Activated CD4-positive, CD25-positive, alpha-beta regulatory T cell (primary cell): ENCODE measurements around the gene ADGRG2.

Experiments used
- DNase-seq, 4 experiments: peaks; one replicate each; lab custom pipeline; 2025; lab: John Stamatoyannopoulos, UW

The ADGRG2 gene, protein sequence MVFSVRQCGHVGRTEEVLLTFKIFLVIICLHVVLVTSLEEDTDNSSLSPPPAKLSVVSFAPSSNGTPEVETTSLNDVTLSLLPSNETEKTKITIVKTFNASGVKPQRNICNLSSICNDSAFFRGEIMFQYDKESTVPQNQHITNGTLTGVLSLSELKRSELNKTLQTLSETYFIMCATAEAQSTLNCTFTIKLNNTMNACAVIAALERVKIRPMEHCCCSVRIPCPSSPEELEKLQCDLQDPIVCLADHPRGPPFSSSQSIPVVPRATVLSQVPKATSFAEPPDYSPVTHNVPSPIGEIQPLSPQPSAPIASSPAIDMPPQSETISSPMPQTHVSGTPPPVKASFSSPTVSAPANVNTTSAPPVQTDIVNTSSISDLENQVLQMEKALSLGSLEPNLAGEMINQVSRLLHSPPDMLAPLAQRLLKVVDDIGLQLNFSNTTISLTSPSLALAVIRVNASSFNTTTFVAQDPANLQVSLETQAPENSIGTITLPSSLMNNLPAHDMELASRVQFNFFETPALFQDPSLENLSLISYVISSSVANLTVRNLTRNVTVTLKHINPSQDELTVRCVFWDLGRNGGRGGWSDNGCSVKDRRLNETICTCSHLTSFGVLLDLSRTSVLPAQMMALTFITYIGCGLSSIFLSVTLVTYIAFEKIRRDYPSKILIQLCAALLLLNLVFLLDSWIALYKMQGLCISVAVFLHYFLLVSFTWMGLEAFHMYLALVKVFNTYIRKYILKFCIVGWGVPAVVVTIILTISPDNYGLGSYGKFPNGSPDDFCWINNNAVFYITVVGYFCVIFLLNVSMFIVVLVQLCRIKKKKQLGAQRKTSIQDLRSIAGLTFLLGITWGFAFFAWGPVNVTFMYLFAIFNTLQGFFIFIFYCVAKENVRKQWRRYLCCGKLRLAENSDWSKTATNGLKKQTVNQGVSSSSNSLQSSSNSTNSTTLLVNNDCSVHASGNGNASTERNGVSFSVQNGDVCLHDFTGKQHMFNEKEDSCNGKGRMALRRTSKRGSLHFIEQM

DNA sequence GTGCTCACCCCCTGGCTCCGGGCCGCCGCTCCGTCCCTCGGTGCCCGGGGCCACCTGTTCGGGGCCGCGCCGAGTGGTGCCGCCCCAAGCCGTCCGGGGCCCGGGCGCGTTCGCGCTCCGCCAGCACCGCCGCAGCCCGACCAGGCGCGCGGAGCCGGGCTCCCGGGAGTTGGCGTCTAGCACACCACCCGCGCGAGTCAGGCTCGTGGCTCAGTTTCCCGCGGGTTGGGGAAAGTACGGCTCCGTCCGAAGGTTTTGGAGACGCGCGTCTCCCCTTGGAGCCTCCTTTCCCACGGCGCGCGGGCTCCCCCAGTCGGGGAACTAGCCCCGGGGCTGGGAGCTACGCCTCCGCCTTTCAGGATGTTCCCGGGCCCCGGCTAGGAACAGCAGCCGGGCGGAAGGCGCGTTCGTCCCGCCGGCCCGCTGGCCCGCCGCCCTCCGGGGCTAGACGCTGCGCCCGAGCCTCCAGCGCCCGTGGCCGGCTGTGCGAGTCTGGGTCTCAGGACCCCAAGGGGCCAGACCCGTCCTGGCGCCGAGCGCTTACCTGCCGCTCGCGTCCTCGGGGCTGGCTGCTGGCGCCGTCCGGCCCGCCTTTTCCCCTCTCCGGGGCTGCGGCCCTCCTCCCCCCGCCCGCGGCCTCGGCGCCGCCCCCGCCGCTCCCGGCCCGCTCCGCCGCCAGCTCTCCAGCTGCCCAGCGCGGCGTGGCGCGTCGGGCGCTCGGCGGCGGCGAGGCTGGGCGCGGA, at the start of gene ADGRG2:
Gene ADGRG2, minus strand, starts transcription at position 571 of the 743 bp plus-strand sequence. CDS start 53,634 bp downstream, outside the sequence.
- DNase-seq = no peak

DNA sequence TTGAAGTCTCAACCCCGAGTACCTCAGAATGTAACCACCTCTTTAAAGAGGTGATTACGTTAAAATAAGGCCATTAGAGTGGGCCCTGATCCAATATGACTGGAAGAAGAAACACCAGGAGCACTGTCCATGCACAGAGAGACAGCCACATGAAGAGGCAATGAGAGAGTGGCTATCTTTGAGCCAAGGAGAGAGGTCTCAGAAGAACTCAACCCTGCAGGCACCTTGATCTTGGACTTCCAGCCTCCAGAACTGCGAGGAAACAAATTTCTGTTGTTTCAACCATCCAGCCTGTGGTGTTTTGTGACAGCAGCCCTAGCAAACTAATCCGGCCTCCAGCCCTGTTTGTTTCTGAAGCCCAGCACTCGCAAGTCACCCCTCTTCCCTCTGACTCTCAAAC, 46.3 kb upstream of the ADGRG2 start:
- no peak for DNase-seq

DNA sequence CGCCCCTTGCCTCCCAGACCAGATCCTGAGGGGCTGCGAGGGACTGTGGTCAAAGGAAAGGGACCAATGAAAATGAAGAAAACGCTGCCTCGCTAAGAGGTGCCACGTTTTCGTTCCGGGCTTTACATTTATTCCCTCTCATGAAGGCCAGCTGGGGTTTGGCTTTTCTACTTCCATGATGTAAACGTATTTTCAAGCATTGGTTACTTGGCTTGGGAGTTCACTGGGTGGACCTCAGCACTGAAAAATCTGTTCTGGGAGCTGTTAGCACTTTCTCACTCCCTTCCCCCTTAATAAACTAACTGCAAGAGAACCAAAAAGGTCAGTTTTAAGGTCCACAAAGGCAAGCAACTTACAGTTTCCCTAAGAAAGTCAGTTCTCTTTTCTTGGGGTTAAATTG, 40.6 kb upstream of the ADGRG2 start:
- no peak for DNase-seq

DNA sequence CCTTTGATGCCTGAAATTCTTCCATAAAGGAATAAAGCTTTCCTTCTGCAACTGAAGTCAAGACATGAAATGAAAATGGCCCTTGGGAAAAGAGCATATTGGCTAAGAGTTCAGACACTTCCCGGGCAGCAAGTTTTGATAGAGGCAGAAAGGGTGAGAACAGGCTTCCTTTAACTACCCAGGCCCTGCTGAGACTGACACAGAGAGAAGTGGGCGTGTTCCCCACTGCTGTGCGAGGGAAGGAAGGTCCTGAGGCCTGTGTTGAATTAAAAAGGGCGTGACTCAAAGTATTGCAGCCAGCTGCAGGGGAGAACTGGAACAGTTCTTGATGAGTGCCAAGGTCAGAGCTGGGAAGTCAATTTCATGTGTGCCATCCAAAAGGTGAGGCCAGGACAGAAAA, 33.9 kb upstream of the ADGRG2 start:
- DNase-seq = no peak

DNA sequence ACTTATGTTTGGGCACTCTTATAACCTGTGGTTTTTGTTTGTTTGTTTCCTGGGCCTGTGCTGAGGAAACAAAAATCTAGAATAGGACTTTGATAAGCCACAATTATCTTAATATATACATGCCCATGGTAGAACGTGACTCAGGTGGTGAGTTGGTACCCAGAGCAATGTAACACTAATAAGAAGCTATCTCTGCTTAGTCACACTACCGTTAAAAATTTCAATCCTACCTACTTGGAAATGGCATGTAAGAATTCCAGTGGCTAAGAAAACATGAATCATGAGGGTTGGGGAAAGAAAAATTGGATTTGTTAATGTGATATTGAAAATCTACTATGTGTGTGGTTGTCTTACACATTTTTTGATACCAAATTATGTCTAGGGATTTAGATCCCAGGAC, 30.5 kb upstream of the ADGRG2 start:
- DNase-seq = no peak

DNA sequence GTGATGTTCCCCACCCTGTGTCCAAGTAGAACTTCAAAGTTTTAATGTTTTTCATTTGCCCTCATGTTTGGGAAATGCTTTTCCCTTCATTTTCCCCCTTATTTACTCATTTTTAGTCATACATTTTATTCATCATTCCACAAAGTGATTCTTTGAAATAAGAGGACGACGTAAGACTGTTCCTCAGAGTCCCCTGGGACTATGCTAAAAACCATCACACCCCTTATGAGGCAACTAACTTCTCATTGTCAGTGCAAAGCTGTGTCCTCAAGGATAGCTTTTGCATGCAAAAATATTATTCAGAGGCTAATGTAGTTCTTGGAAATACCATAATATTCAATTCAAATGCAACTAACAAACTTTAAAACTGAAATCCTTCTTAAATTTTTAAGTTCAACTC, 14.8 kb upstream of the ADGRG2 start:
- DNase-seq = no peak

DNA sequence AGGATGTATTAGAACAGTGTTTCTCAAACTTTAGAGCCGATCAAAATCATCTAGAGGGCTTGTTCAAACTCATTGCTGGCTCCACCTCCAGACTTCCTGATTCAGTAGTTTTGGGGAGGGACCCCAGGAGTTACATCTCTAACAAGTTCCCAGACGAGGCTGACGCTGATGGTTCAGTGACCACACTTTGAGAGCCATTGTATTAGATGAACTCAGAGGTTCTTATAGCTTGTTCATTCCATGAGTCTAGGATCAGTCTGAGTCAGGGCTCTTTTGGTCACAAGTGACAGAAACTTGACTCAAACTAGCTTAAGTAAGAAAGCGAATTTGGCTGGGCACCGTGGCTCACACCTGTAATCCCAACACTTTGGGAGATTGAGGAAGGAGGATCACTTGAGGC, 11.5 kb upstream of the ADGRG2 start:
- DNase-seq = no peak

DNA sequence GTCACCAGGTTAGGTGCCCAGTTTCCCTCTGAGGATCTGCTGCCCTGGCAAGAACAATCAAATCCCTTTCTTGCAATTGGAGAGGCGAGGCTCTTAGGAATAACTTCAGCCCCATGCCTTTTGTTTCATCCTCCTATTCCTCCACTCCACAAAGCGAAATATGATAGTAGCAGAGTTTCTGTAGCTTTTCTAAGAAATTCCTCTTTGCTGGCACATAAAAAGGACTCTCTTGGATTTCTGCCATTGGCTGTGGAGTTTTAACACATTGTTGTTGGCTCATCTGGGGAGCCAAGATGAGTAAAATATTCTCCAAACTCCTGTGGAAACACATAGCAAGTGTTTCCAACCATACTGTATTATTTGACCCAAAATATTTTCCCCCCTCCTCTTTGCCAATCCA, 11.0 kb upstream of the ADGRG2 start:
- no peak for DNase-seq

DNA sequence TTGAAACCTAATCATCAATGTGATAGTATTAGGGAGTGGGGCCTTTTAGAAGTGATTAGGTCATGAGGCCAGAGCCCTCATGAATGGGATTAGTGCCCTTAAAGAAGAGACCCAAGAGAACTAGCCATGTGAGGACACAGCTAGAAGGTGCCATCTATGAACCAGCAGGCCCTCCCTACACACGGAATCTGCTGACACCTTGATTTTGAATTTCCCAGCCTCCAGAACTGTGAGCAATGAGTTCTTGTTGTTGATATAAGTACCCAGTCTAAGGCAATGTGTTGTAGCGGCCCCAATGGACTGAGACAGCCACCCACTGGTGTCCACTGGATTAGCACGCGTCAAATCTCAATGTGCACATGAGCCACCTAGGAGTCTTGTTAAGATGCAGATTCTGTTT, 8.4 kb upstream of the ADGRG2 start:
- DNase-seq = no peak

DNA sequence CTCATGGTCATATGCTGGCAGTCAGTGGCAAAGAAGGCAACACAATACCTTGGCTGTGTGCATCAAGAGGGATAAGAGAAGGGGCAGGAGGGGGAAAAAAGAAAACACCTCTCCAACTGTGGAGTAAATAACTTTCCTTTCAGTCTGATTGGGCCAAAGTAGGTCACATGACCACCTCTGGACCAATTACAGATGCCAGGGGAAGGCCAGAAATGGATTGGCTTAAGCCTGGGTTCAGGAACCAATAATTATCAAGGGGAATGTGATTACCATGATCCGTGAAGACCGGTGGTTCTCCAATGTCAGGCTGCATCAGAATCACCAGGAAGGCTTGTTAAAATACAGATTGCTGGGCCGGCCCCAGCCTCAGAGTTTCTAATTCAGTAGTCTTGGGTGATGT, 7.4 kb upstream of the ADGRG2 start:
- no peak for DNase-seq

DNA sequence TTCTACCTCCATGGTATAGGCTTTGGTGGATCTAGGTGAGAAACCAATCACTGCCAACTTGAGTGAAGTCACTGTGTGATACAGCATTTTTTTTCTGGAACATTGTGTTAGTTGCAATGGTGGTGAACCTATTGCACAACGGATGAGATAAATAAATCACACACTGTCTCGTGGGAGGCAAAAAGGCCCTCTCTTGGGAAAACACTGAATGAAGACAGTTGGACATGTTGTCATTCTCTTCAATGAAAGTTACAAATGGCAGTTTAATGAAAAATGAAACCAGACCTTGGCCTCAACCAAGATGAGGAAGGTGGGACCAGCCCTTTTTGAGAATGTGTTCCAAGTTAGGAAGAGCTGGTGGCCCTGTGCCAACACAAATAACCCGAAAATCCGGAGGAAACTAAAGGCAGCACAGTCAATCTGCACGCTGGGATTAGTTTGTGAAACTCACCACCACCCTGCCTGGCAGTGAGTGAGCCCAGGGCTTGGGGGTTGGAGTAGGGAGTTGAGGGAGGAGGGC, 5.4 kb upstream of the ADGRG2 start:
- no peak for DNase-seq

DNA sequence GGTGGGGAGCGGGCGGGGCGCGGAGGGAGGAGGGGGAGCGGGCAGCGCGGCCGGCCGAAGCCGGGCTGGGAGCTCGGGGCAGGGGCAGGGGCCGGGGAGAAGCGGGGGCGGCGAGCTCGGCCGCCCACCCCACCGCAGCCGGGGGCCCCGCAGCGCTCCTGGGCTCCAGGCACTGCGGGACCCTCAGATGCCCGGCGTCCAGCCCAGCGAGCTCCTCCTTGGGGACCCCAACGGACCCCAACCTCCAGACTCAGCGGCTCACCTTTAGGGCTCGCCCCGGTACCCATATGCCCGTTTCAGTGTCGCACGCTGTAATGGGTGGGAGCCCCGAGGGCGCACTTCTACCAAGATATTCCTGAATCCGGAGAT, 357 bp upstream of the ADGRG2 start:
- DNase-seq = no peak

DNA sequence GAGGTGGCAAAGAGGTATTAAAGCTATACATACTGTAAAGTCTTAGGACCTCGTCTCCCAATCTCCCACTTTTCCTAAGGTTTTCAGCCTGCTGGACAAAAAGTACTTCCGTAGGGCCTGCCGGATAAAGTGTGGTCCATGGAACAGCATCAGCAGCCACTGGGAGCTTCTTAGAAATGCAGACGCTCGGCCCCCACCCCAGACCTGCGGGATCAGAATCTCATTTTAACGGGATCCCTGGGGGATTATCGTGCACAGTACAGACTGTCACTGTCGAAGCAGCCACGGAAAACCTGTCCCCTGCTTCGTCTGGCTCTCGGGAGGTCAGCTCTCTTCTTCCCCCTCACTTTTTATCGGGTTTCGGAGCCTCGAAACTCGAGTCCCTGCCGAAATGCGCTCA, 802 bp downstream of the ADGRG2 start:
- DNase-seq = no peak

DNA sequence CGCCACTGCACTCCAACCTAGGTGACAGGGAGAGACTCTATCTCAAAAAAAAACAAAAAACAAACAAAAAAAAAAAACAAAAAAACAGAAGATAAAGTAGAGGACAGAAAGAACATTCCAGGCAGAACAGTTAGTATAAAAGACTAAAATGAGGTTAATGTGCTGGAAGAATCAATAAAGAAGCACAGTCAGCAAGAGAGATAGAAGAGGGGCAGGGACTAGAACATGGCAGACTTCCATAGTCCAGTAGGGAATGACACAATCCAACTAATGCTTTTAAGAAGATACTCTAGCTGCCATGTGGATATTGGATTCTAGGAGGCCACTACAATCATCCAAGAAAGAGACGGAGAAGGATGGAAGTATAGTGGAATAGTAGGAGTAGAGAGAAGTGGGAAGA, 11.6 kb downstream of the ADGRG2 start:
- no peak for DNase-seq

DNA sequence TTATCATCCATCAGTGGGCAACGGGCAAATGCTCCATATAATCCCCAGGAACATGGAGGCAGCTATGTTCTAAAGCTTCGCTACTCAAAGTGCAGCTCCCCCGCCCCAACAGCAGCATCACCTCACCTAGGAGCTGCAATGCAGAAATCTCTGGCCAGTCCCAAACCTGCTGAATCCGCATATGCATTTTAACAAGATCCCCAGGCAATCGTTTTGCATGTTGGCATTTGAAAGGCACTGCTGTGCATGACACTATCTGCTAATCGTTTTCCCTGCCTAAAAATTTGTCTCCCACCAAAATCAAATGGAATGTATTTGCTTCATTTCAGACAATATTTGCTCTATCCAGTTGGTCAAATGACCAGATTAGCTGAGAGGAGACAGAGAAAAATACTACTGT, 15.2 kb downstream of the ADGRG2 start:
- no peak for DNase-seq

DNA sequence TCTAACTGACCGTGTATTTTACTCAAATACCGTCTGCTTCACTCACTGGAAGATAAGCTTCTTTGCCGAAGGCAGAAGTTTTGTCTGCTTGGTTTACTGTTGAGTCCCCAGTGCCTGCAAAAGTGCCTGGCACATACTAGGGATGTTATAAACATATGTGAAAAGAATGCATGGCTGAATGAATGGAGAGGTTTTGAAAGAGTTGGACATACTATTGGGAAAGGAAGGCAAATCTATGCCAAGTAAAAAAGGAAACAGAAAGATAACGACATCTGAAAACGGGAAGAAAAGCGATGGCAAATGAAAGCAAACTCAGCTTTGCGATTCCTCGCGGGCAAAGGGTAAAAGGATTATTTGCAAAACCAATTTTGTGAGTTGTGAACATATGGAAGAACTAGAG, 21.7 kb downstream of the ADGRG2 start:
- DNase-seq = no peak

DNA sequence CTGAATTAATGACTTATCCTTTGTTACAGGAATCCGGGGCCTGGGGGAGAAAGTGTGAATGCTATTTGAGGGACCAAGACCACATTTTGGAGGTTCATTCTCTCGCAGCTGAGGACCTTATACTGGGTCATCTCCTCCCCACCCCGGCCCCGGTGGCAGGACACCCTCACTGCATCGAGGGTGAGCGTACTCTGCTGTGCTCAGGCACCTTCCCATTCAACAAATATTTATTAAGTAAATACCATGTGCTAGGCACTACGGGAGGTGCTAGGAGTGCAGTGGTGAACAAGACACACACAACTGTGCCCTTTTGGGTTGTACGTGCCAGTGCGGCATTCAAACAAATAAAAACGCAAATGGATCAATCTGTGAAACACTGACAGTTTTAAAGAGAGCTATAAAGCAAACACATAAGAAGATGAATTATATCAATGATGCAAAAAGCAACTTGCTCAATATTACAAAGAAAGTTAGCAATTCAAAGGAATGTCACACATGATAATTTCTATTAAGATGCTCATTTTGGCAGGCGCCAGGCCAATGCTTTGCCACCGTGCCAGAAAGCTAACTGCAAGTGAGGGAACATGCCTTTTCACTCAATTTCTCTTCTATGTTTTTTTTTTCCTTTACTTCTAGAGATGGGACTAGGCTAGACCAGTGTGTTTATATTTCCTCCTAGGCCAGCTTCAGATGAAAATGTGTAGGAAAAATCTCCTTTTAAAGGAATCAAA, 24.6 kb downstream of the ADGRG2 start:
- no peak for DNase-seq

DNA sequence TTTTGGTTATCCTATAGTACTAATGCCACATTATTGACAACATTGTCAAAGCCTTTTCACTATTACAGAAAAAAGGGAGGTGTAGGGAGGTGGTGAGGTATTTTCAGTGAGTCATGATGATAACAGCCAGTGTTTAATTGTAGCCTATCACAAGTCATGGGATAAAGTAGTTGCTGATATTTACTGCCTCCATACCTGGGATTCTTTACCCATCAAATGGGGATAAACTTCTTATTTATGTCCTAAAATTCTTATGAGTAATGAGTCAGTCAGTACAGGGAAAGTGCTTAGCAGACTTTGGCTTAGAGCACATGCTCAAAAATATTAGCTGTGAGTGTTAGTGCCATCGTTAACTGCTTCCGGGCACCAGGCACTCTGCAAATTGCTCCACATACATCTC, 25.7 kb downstream of the ADGRG2 start:
- DNase-seq = no peak

DNA sequence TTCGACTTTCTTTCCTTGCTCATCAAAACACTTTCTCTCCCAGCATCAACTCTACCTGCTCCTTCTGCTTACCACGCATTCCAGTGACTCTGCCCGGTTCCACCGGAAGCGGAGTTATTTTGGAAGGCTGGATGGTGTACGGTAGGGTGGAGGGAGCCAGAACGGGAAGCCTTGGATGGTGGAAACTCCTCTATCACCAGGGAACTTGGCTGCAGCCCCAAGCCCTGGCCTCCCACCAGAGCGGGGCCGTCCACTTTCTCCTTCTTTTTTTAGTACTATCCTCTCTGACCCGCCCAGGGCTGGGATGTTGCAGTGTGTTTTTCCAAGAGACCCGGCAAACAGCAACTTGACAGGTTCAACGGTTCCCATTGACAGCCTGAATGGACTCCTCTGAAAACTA, 27.6 kb downstream of the ADGRG2 start:
- DNase-seq = no peak

DNA sequence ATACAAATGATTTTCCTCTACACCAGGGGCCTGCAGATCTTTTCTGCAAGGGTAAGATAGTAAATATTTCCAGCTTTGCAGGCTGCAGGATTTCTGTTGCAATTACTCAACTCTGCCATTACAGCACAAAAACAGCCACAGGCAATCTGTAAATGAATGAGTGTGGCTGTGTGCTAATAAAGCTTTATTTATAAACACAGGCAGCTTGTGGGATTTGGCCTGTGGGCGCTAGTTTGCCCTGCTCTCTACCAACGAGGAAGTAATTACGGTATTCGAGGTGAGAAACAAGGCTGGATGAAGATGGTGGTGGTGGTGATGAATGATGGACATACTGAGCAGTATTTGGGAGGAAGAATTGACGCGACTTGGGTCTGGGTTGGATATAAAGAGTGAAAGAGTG, 30.7 kb downstream of the ADGRG2 start:
- DNase-seq = no peak

DNA sequence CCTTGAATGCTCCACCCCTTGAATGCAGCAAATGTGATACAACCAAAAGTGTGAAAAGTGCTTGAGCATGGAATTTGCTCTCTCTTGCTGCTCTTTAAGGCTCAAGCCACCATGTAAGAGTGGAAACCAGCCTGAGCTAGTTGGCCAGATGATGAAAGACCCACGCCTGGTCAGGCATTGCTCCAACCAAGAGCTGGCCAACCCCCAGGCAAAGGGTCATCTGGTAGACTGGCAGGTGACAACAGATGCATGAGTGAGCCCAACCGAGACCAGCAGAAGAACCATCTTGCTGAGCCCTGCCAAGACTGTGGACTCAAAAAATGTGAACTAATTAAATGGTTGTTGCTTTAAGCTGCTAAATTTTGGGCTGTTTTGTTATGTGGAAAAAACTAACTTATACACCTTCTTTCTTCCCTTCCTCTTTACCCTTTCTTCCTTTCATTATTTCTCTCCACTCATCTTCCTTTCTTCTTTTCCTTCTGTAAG, 32.7 kb downstream of the ADGRG2 start:
- no peak for DNase-seq
